ENCODE data around the gene GNAQ.

Gene GNAQ

GRCh38 chr9:77843871-77844155 lies 187.8 kb downstream of the GNAQ start:
- DNase-seq (ENCODE audit: low read depth), result no peak

DNA sequence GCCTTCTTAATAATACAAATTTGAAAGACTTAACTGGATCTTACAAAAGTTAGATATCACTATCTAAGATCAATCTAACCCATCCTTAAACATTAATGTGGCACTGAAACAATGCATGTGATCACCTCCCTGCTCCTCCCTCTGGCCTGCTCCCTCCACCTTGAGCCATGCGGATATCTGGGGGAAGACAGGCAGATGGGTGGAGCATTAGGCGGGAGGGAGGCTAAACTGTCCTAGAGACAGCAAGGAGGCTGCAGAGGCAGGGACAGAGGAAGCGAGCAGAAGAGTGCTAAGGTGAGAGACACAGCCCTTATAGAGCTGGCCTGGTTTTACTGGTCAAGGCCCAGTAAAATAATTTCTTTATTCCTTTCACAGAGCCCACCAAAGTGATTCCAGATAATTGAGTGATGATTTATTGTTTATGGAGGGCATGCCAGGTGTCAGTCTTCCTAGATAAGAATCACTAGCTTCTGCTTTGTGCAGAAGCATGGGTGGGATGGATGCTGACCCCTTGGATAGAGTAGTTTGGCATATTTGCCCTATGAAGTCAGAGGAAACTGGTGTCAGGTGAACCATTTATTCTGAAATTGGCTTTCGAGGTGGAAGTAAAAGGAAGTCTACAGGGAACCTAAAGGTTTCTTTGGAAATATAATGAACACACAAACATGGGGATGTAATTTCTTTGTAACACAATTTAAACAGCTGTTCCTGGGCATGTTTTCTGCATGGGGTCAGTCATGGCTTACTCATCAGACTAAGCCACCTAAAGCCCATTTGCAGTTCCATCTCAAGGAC lies 188.3 kb downstream of the GNAQ start:
- DNase-seq (ENCODE audit: low read depth), result no peak

GRCh38 chr9:77841739-77842386 lies 189.7 kb downstream of the GNAQ start:
- no peak for DNase-seq (ENCODE audit: low read depth)

DNA sequence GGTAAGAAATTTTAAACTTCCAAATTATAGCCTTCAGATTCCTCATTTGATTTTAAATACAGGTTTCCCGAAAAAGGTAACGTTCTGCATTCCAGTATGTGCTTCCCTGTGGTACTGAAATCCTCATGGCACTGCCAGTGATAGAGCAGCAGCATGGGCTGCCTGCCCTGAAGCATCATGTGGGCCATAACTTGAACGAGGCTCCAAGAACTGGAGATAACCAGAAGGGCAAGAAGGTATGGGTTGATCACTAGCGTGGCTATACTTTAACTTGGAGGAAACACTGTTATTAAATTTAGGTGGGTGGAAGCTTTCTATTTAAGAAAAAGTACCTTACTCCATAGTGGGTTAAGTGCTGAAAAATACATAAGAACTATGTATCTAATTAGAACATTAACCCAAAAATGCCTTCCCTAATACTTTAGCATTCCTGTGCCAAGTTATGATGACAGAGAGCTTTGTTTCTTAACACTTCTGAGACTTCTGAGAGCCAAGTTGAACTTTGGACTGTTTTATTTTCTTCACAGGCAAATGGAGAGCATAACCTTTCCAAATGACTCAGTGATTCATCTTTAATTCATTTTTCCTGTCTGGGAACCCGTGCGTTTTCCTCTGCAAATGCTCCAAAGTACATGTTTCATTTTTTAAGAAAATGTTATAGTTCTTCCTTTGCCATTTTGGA lies 192.0 kb downstream of the GNAQ start:
- DNase-seq (ENCODE audit: low read depth), result peak; percentile 39

GRCh38 chr9:77838986-77839385 lies 192.6 kb downstream of the GNAQ start:
- no peak for DNase-seq (ENCODE audit: low read depth)

GRCh38 chr9:77834898-77835488 lies 196.6 kb downstream of the GNAQ start:
- no peak for DNase-seq (ENCODE audit: low read depth)

DNA sequence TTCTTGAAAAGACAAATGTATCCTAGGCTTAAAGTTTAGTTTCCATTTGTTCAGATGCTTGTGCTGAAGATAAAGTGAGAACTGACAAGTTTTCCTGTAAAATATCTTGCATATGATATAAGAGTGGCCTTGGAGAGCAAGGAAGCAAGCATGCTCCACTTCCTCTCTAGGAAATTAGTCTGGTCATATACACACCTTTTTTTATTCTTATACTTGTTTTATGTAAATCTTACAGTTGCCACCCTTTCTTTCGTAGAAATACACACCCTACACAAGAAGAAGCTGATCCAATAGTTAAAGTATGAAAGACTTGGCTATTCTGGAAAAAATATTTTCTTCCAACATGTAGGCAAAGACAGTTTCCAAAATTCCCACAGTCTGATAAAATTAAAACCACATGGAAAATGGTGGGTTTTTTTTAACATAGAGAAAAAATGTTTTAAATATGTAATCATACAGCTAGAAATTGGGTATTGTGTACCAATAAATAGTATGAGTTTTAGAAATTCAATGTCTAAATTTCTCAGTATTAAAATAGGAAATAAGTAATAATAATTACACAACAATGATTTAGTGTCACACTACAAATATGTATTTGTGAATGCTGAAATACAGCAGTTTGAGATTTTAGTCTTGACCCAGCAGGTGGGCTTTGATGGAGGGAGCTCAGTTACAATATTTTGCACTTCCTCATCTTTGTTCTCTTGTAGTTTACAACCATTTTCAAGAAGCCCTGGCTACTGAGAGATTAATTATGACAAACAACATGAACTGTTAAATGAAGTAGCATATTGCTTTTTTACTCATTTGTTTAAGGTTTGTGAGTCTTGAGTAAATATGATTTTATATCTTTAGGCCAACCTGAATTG lies 197.8 kb downstream of the GNAQ start:
- DNase-seq (ENCODE audit: low read depth), result peak; percentile 22

GRCh38 chr9:77832639-77833038 lies 199.0 kb downstream of the GNAQ start:
- no peak for DNase-seq (ENCODE audit: low read depth)

DNA sequence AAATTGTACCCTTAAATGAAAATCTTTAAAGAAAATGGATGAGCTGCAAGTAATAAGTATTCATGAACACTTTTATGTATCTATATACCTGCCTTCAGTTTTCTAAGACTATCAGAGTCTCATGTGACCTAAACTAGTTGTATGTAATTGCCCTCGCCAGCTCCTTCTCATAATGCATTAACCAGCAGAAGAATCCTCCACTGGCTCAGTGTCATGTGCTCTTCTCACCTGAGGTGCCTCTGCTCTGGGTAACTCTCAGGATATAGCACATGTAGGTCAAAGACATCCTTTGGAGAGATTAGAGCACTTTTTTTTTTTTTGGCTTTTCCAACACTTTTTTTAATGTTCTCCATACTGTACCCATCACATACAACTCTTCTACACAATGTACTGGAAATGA lies 199.8 kb downstream of the GNAQ start:
- DNase-seq (ENCODE audit: low read depth), result no peak

- peak; percentile 26 for DNase-seq (ENCODE audit: low read depth)
Measured at GRCh38 chr9:77830618-77831285, 200.9 kb downstream of the GNAQ start.

GRCh38 chr9:77829420-77829819 lies 202.2 kb downstream of the GNAQ start:
- DNase-seq (ENCODE audit: low read depth), result no peak

GRCh38 chr9:77827104-77827784 lies 204.4 kb downstream of the GNAQ start:
- DNase-seq (ENCODE audit: low read depth), result no peak

DNA sequence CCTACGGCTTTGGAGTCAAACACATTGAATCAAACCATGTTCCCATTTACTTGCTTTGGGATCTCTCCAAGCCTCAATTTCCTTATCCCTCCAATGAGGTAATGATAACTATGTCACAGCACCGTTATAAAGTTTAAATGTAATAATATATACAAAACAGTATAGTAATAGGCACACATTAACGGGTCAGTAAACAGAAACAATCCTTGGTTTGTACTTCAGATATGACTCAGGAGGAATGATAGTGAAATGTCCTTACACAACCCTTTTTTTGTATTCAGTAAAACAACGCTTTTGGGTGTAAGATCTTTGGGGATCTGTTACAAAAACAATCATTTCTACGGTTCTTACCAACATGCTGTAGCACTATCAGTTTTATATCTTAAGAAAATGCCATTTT lies 205.0 kb downstream of the GNAQ start:
- no peak for DNase-seq (ENCODE audit: low read depth)

DNA sequence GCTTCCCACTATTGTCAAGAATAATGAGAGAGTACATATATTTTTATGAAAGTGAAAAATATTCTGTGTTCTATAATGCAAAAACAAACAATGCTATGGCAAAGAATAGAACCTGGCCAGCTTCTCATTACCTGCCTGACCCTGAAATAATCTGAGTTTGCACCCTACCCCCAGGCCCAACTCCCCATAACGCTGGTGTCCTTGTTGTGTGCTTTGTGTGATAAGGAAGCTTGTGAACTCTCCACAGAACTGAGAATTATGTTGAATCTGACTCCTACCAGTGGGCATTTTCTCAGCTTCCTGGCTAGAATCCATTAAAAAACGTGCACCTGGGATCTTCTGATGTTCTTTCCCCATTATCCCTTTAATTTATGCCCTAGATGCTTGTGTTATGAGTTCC lies 205.5 kb downstream of the GNAQ start:
- no peak for DNase-seq (ENCODE audit: low read depth)

GRCh38 chr9:77825361-77825760 lies 206.2 kb downstream of the GNAQ start:
- no peak for DNase-seq (ENCODE audit: low read depth)

- peak; percentile 73 for DNase-seq (ENCODE audit: low read depth)
Measured at GRCh38 chr9:77820293-77820954, 211.2 kb downstream of the GNAQ start.

- peak; percentile 20 for DNase-seq (ENCODE audit: low read depth)
Measured at GRCh38 chr9:77819657-77820056, 212.0 kb downstream of the GNAQ start.

DNA sequence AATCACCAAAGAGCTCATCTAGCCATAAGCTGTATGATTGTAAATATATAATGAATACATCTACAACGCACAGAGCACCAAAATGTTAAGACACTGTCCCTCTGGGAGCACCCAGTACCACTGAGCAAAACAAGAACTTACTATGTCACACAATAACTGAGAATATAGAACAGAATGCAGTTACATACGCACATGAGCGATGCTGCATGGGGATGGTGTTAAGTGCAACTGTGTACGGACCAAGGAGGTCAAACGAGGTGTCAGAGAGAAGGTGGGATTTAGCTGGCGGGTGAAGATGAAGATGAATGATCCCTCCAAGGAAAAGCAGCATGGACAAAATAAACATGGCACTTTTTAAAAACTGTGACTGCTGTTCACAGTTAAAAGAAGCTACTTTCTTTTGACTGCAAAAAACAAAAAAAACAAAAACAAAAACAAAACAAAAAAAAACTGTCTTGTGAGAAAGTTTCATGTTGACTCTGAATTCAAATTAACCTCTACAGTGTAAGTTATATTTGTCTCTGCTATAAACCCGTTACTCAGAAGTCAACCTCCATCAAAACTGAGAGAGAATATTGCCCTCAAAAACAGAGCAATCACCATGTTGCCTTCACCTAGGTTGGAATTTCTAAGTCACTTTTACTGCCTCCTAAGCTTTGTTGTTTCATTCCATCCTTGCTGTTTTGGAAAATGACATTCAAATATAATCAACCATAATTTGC lies 213.9 kb downstream of the GNAQ start:
- no peak for DNase-seq (ENCODE audit: low read depth)

DNA sequence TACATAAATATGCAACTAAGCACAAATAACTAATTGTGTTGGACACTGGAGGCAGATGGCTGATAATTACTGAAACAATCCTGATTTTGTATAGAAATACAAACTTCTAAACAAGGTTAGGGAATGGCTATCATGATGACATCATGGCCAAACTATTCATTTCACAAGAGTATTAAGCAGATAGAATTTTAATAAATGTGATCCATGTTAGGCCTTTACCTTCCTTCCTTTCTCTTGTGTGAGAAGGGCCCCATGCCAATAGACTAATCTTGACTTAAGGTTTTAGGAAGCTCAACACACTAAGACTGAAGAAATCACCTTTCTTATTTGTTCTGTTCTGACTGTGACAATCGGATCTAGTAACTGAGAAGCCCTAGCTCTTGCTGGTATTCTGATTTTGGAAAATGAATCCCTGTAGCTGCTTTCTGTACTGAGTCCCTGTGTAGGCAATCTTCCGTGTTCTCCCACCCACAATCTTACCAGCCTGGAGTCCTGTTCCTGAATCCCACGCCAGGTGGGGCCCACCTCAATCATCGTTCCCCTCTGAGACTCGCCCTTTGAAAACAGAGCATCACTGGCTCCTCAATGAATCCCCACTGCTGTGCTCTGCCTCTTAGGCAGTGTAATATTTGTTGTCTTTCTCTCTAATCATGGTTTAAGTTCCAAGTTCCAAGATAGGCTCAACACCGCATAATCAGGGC lies 214.8 kb downstream of the GNAQ start:
- no peak for DNase-seq (ENCODE audit: low read depth)

Data from GM04504 (cell line).